ENCODE measurements around the gene ETS1. TPM values are rescaled to one million over a fixed set of nuclear protein-coding genes. Genes with fewer than 3 reads are reported as not detected.

Gene ETS1
- total and polyA plus RNA-seq, 2 experiments from 2014 or later: 25.6 to 52.6 TPM

GRCh38 chr11:128480665-128481064 lies 106.7 kb downstream of the ETS1 start:
- Mint-ChIP-seq H3K27ac (no peak overlapping the region; the same call in 1 of the 2 replicates), H3K4me3 (no peak overlapping the region), H3K36me3 (ENCODE audit: low read depth) (peaks cover 24% of the 10 kb centered on the region), H3K27me3 (ENCODE audit: insufficient read depth, low read depth, poor library complexity) (peaks cover 2% of the 10 kb centered on the region), H3K4me1 (no peaks in the 10 kb centered on the region), H3K9me3 (no peaks in the 10 kb centered on the region; the same call in 2 of the 3 replicates)
- peaks cover 21% of the 10 kb centered on the region; the same call in 1 of the 2 replicates for H3K36me3 ChIP-seq (ENCODE audit: insufficient read depth)
- no peaks in the 10 kb centered on the region for H3K27me3 ChIP-seq (ENCODE audit: insufficient read depth)
- ATAC-seq (no peak), DNase-seq (ENCODE audit: low spot score) (no peak)
- peaks cover 7% of the 10 kb centered on the region for H3K79me2 ChIP-seq (replicated peaks; ENCODE audit: insufficient read depth)
- TF ChIP-seq CTCF (conservative IDR thresholded peaks at IDR 0.05; ENCODE audit: low read depth in 2 of 2) (no peak), EZH2phosphoT487 (IDR thresholded peaks at IDR 0.05; ENCODE audit: unreplicated experiment) (no peak), NANOG (IDR thresholded peaks at IDR 0.05; ENCODE audit: borderline replicate concordance) (no peak), ZNF114 (CRISPR knock-in tag; IDR thresholded peaks at IDR 0.05) (no peak), CREB1 (CRISPR knock-in tag; IDR thresholded peaks at IDR 0.05; ENCODE audit: low read depth) (no peak), EZH2 (IDR thresholded peaks at IDR 0.05; ENCODE audit: low read depth, unreplicated experiment) (no peak), REST (IDR thresholded peaks at IDR 0.05; ENCODE audit: unreplicated experiment) (no peak), ZNF462 (CRISPR knock-in tag; IDR thresholded peaks at IDR 0.05) (no peak)
- H2AFZ ChIP-seq: no peak overlapping the region
- no peaks in the 10 kb centered on the region for H3K9me2 ChIP-seq (ENCODE audit: insufficient read depth)
- no peak overlapping the region for H3K4me3 ChIP-seq
- no peak overlapping the region for H3K27ac ChIP-seq (ENCODE audit: low read depth)
- no peaks in the 10 kb centered on the region for H3K4me1 ChIP-seq (ENCODE audit: insufficient read depth)
- H3K4me2 ChIP-seq: no peak overlapping the region
- 0 out of 2 replicates have a peak, but pooled peaks cover 3% of the 10 kb centered on the region for H3F3A ChIP-seq (replicated peaks; ENCODE audit: low read depth)
- peaks cover 18% of the 10 kb centered on the region for H4K20me1 ChIP-seq (replicated peaks; ENCODE audit: insufficient read depth)
